SK-N-SH (cell line): ENCODE results near the gene NRIP3. TPM values are rescaled to one million over a fixed set of nuclear protein-coding genes. Genes with fewer than 3 reads are reported as not detected.

Experiments used
- CTCF ChIA-PET: fragments of 300-600, 350-600 bp; formaldehyde crosslinking; extraction: SDS; loops from one replicate; lab custom pipeline; 2021; lab: Yijun Ruan, JAX
- POLR2A ChIA-PET: fragments of 350-600 bp; sonication (Branson Sonifier 250); formaldehyde crosslinking; extraction: SDS; loops from one replicate; lab custom pipeline; 2020; ENCODE audit warnings: antibody characterized with exemption, inconsistent platforms; lab: Yijun Ruan, JAX
- DNase-seq: peaks from one replicate; pipeline ENCODE4 v3.0.0; 2012
- H2AFZ ChIP-seq: fragments of 200-600 bp; sonication (generic); 2 replicates; pipeline ENCODE4 v1.8.1; 2016; ENCODE audit warnings: antibody characterized with exemption, mild to moderate bottlenecking, low read depth
- H3F3A ChIP-seq: fragments of 200-600 bp; sonication (generic); replicated peaks from 2 replicates; pipeline ENCODE3; 2016; ENCODE audit warnings: antibody characterized with exemption, mild to moderate bottlenecking; ENCODE audit not compliant: insufficient read depth
- H3K27ac ChIP-seq, 2 experiments: fragments of 200-500 bp in 1 of 2; fragments of 200-600 bp in 1 of 2; sonication (Bioruptor generic) in 1 of 2; sonication (generic), shearing (Covaris generic) in 1 of 2; 2 replicates each; pipeline versions ENCODE4 v1.5.1 to v1.6.1; 2014 to 2016; ENCODE audit warnings: low read depth in 2 of 2, inconsistent platforms in 1 of 2, low read length in 1 of 2, mild to moderate bottlenecking in 1 of 2, mixed read lengths in 1 of 2
- H3K27me3 ChIP-seq: fragments of 200-600 bp; sonication (generic), shearing (Covaris generic); 2 replicates; pipeline ENCODE4 v1.6.1; 2016; ENCODE audit warnings: mixed run types; ENCODE audit not compliant: insufficient read depth
- H3K36me3 ChIP-seq, 2 experiments: fragments of 200-500 bp in 1 of 2; fragments of 200-600 bp in 1 of 2; sonication (Bioruptor generic) in 1 of 2; sonication (generic) in 1 of 2; replicated peaks in 1 of 2; 2 replicates each; pipeline versions ENCODE3 to v1.5.1; 2014 to 2016; ENCODE audit warnings: low read length in 1 of 2, mild to moderate bottlenecking in 1 of 2; ENCODE audit not compliant: insufficient read depth in 2 of 2, control insufficient read depth in 1 of 2
- H3K4me1 ChIP-seq, 2 experiments: fragments of 200-500 bp in 1 of 2; fragments of 200-600 bp in 1 of 2; sonication (Bioruptor generic) in 1 of 2; sonication (generic), shearing (Covaris generic) in 1 of 2; 2 replicates each; pipeline versions ENCODE4 v1.5.1 to v1.6.1; 2014 to 2016; ENCODE audit warnings: low read depth in 1 of 2, low read length in 1 of 2, mixed run types in 1 of 2; ENCODE audit not compliant: insufficient read depth in 2 of 2, control insufficient read depth in 1 of 2
- H3K4me2 ChIP-seq: fragments of 200-600 bp; sonication (generic), shearing (Covaris generic); 2 replicates; pipeline ENCODE4 v1.6.1; 2017; ENCODE audit warnings: mixed run types
- H3K4me3 ChIP-seq, 2 experiments: fragments of 200-500 bp in 1 of 2; fragments of 200-600 bp in 1 of 2; sonication (Bioruptor generic) in 1 of 2; sonication (generic), shearing (Covaris generic) in 1 of 2; 2 replicates each; pipeline versions ENCODE4 v1.5.1 to v1.8.1; 2014 to 2016; ENCODE audit warnings: low read depth in 2 of 2, inconsistent platforms in 1 of 2, low read length in 1 of 2, mild to moderate bottlenecking in 1 of 2, mixed read lengths in 1 of 2, moderate library complexity in 1 of 2
- H3K79me2 ChIP-seq: fragments of 200-600 bp; sonication (generic); 2 replicates; pipeline ENCODE4 v1.8.1; 2017; ENCODE audit warnings: mild to moderate bottlenecking; ENCODE audit not compliant: insufficient read depth
- H3K9ac ChIP-seq: fragments of 200-600 bp; sonication (generic); 2 replicates; pipeline ENCODE4 v1.6.1; 2017; ENCODE audit warnings: mixed run types
- H3K9me2 ChIP-seq: fragments of 200-600 bp; sonication (generic); 2 replicates; pipeline ENCODE4 v1.6.1; 2017; ENCODE audit warnings: mixed run types
- H3K9me3 ChIP-seq: fragments of 200-600 bp; sonication (generic); 2 replicates; pipeline ENCODE4 v1.6.1; 2017; ENCODE audit warnings: mixed run types, mild to moderate bottlenecking, moderate library complexity
- H4K20me1 ChIP-seq: fragments of 200-600 bp; sonication (generic); 2 replicates; pipeline ENCODE4 v1.6.1; 2017; ENCODE audit warnings: mild to moderate bottlenecking, mixed run types; ENCODE audit not compliant: insufficient read depth
- CHD2 ChIP-seq: fragments of 150-350 bp; IDR thresholded peaks from 2 replicates; pipeline ENCODE4 v1.6.1; 2018; ENCODE audit warnings: low read length; ENCODE audit not compliant: partially characterized antibody
- FOXJ3 ChIP-seq: sonication (generic); formaldehyde crosslinking; IDR thresholded peaks from 2 replicates; pipeline ENCODE4 v1.5.1; 2020; ENCODE audit warnings: mild to moderate bottlenecking, missing genetic modification reagents
- FOXM1 ChIP-seq: IDR thresholded peaks from 2 replicates; pipeline ENCODE4 v1.4.0; 2012; ENCODE audit warnings: low read depth, mild to moderate bottlenecking
- MXI1 ChIP-seq: IDR thresholded peaks from 2 replicates; pipeline ENCODE4 v1.6.1; 2012; ENCODE audit warnings: mild to moderate bottlenecking, low read depth, low read length, improper control_type of control experiment
- RCOR1 ChIP-seq: fragments of 150-350 bp; IDR thresholded peaks from 2 replicates; pipeline ENCODE4 v1.6.1; 2017; ENCODE audit warnings: antibody characterized with exemption, low read length
- RFX5 ChIP-seq: IDR thresholded peaks from 2 replicates; pipeline ENCODE4 v1.6.1; 2012; ENCODE audit warnings: mild to moderate bottlenecking, improper control_type of control experiment, low read length
- RXRA ChIP-seq: IDR thresholded peaks from 2 replicates; pipeline ENCODE4 v1.4.0; 2012; ENCODE audit warnings: low read depth, mild to moderate bottlenecking, borderline replicate concordance
- TAF1 ChIP-seq: IDR thresholded peaks from 2 replicates; pipeline ENCODE4 v1.6.1; 2012; ENCODE audit warnings: low read depth, mild to moderate bottlenecking, low read length, moderate library complexity, borderline replicate concordance
- TCF12 ChIP-seq: IDR thresholded peaks from 2 replicates; pipeline ENCODE4 v1.4.0; 2012
- WGBS: methylation state at CpG from one replicate; pipeline ENCODE4 v1.1.6; 2017; ENCODE audit warnings: low lambda C conversion rate; 5-methylcytosine and 5-hydroxymethylcytosine counted together
- polyA plus RNA-seq, 3 experiments: library from polyadenylated mRNA; depleted of rRNA; stranded (reverse); fragments of >200 nt; gene quantifications; 2 replicates each; pipeline ENCODE4 v1.2.3, GENCODE V29; 2012
- TF ChIP-seq, protein P1 (sequence below): IDR thresholded peaks from 2 replicates; pipeline ENCODE4 v1.4.0; 2012; ENCODE audit warnings: low read depth
- TF ChIP-seq, protein P2 (sequence below): fragments of 150-350 bp; IDR thresholded peaks from 2 replicates; pipeline ENCODE4 v1.6.1; 2016; ENCODE audit warnings: mild to moderate bottlenecking, low read depth, low read length
- TF ChIP-seq, protein P3 (sequence below): IDR thresholded peaks from 2 replicates; pipeline ENCODE4 v1.4.0; 2012; ENCODE audit warnings: low read depth, borderline replicate concordance
- TF ChIP-seq, protein P4 (sequence below): fragments of 150-350 bp; IDR thresholded peaks from 2 replicates; pipeline ENCODE4 v1.6.1; 2017; ENCODE audit warnings: antibody characterized with exemption, low read length, low read depth, borderline replicate concordance

NRIP3 gene
- polyA plus RNA-seq, 1 of the 3 experiments (the other 2 are of a cell fraction) = 2.1 TPM

DNA sequence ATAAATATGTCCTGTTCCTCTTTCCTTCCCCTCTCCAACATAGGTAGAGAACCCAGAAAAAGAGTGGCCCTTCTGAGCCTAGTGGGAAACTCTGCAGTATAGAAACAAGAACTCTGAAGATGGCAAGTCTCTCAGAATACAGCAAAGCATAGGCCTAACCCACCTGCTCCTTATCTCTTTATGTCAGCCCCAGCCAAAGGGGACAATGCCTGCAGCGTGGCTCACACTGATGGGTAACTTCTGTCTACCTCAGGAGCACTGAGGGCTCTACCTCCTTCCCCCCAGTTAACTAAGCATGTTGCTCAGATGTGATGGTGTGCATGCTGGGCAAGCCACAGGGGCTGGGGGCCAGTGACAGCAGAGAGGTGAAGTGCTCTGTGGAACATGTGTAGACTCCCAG is 4.9 kb upstream of the NRIP3 start:
- H3K36me3 ChIP-seq = no peaks in the 10 kb centered on the region
- 40% methylated on average over 1 of the region's 1 CpG for WGBS
- H3K27ac ChIP-seq = no peak overlapping the region
- H3K4me2 ChIP-seq = no peak overlapping the region
- H4K20me1 ChIP-seq = no peaks in the 10 kb centered on the region
- no peak overlapping the region for H2AFZ ChIP-seq
- no peak for DNase-seq
- H3K4me1 ChIP-seq = peaks cover 0 to 3% of the 10 kb centered on the region in 2 experiments; a peak in 1 of 4 replicates
- no peaks in the 10 kb centered on the region for H3K9me2 ChIP-seq
- H3K9me3 ChIP-seq = no peaks in the 10 kb centered on the region; the same call in 1 of the 2 replicates
- peaks cover 8% of the 10 kb centered on the region; the same call in 1 of the 2 replicates for H3K27me3 ChIP-seq
- no peaks in the 10 kb centered on the region for H3F3A ChIP-seq
- TF ChIP-seq, protein P1, sequence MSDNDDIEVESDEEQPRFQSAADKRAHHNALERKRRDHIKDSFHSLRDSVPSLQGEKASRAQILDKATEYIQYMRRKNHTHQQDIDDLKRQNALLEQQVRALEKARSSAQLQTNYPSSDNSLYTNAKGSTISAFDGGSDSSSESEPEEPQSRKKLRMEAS = no peak
- TF ChIP-seq FOXM1 = no peak
- no peak for TF ChIP-seq CHD2
- no peak for TF ChIP-seq RCOR1
- TF ChIP-seq, all 33 proteins: peak for 0
- H3K4me3 ChIP-seq = no peak overlapping the region
- ChIA-PET POLR2A (no interaction called here), CTCF (interaction anchor here (1.0 to 2.5 kb wide), 2 partner anchors 55 to 129 kb away, joined by 3 to 11 read pairs; no protein-coding TSS in a partner anchor)
- no peaks in the 10 kb centered on the region for H3K79me2 ChIP-seq
- no peak overlapping the region for H3K9ac ChIP-seq

DNA sequence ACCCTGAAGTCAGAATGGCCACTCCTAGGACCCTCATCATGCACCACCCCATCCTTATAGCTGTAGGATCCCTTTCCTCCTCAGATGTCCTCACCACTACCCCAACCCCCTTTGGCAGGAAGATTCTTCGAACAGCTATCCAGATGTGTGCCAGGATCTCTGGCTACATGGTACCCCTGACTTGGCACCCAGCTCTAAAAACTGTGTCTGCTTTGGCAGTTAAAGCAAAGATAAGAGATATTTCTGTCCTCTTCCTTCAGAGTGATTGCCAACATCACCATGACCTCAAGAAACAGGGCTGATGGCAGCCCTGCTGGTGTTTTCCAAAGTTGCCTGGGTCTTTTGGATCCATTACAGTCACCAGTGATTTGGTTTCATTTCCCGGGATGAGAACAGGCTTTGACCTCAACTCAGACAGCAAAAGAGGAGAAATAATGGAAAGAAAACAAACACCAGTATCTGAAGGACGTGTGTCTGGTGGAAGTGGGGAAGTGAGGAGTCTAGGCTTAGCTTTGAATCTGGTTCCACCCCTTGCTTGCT is 4.3 kb upstream of the NRIP3 start:
- H3K4me2 ChIP-seq = no peak overlapping the region
- DNase-seq = no peak
- H3F3A ChIP-seq = peaks cover 1% of the 10 kb centered on the region
- no peak overlapping the region for H3K4me3 ChIP-seq
- no peaks in the 10 kb centered on the region for H3K9me2 ChIP-seq
- H3K27ac ChIP-seq = no peak overlapping the region
- CTCF ChIA-PET = interaction anchor here (1.0 to 3.5 kb wide), 3 partner anchors 7 to 129 kb away, joined by 3 to 28 read pairs (median 11); no protein-coding TSS in a partner anchor
- peaks cover 8% of the 10 kb centered on the region; the same call in 1 of the 2 replicates for H3K27me3 ChIP-seq
- no peak overlapping the region for H3K9ac ChIP-seq
- no peaks in the 10 kb centered on the region for H4K20me1 ChIP-seq
- POLR2A ChIA-PET = no interaction called here
- no peak for TF ChIP-seq CHD2
- no peak for TF ChIP-seq TCF12
- TF ChIP-seq, protein P2, sequence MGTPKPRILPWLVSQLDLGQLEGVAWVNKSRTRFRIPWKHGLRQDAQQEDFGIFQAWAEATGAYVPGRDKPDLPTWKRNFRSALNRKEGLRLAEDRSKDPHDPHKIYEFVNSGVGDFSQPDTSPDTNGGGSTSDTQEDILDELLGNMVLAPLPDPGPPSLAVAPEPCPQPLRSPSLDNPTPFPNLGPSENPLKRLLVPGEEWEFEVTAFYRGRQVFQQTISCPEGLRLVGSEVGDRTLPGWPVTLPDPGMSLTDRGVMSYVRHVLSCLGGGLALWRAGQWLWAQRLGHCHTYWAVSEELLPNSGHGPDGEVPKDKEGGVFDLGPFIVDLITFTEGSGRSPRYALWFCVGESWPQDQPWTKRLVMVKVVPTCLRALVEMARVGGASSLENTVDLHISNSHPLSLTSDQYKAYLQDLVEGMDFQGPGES = no peak
- TF ChIP-seq MXI1 = no peak
- no peak overlapping the region for H2AFZ ChIP-seq
- peaks cover 1% of the 10 kb centered on the region; the same call in 1 of the 2 replicates for H3K79me2 ChIP-seq
- peaks cover 2 to 7% of the 10 kb centered on the region in 2 experiments; a peak in 2 of 4 replicates for H3K4me1 ChIP-seq
- H3K9me3 ChIP-seq = no peaks in the 10 kb centered on the region; the same call in 1 of the 2 replicates
- 20% methylated on average over 3 of the region's 3 CpGs for WGBS
- H3K36me3 ChIP-seq = no peaks in the 10 kb centered on the region

DNA sequence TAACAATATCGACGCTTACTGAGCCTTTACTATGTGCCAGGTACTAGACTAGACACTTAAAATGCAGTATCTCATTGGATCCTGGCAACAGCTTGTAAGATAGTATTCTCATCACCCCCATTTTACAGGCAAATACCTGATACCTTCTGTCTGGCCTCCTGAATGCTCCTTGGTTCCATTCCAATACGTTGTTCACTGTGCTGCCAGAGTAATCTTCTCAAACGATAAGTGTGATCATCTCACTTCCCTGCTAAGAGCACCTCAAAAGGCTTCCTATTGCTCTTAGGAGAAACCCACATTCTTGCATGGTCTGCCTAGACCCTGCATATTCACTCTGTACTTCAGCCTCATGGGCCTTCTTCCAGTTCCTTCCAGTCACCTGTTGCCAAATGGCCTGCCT is 1.3 kb upstream of the NRIP3 start:
- H3K27me3 ChIP-seq = peaks cover 8% of the 10 kb centered on the region; the same call in 1 of the 2 replicates
- 84% methylated on average over 4 of the region's 4 CpGs for WGBS

More for the DNA sequence above, 1.3 kb upstream of the NRIP3 start:
- Histone ChIP-seq H3K4me2 (no peak overlapping the region), H3K27ac (no peak overlapping the region), H3K36me3 (no peaks in the 10 kb centered on the region), H3K9me3 (no peaks in the 10 kb centered on the region; the same call in 1 of the 2 replicates), H3K4me3 (no peak overlapping the region), H3K4me1 (peaks cover 7 to 8% of the 10 kb centered on the region in 2 experiments; a peak in 2 of 4 replicates), H3K9ac (no peak overlapping the region), H2AFZ (no peak overlapping the region), H3K9me2 (no peaks in the 10 kb centered on the region)
- CTCF ChIA-PET = interaction anchor here (1.0 to 3.5 kb wide), 2 partner anchors 10 to 133 kb away, joined by 3 to 28 read pairs; no protein-coding TSS in a partner anchor
- TF ChIP-seq RFX5 (no peak), MXI1 (no peak), RXRA (no peak), CHD2 (no peak), FOXJ3 (CRISPR knock-in tag) (no peak), TAF1 (no peak)
- TF ChIP-seq, protein P3, sequence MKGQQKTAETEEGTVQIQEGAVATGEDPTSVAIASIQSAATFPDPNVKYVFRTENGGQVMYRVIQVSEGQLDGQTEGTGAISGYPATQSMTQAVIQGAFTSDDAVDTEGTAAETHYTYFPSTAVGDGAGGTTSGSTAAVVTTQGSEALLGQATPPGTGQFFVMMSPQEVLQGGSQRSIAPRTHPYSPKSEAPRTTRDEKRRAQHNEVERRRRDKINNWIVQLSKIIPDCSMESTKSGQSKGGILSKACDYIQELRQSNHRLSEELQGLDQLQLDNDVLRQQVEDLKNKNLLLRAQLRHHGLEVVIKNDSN = no peak
- TF ChIP-seq, protein P4, sequence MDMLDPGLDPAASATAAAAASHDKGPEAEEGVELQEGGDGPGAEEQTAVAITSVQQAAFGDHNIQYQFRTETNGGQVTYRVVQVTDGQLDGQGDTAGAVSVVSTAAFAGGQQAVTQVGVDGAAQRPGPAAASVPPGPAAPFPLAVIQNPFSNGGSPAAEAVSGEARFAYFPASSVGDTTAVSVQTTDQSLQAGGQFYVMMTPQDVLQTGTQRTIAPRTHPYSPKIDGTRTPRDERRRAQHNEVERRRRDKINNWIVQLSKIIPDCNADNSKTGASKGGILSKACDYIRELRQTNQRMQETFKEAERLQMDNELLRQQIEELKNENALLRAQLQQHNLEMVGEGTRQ = no peak
- TF ChIP-seq, protein P1 = no peak
- TF ChIP-seq, all 33 proteins: peak for 0
- H4K20me1 ChIP-seq = no peaks in the 10 kb centered on the region
- no peak for DNase-seq
- peaks cover 22% of the 10 kb centered on the region for H3F3A ChIP-seq
- POLR2A ChIA-PET = no interaction called here
- peaks cover 6% of the 10 kb centered on the region; the same call in 1 of the 2 replicates for H3K79me2 ChIP-seq
